Suprapubic skin (tissue), 3 donors: Measurements from ENCODE around the gene NR2F6.

ENCODE experiments used
- POLR2A ChIP-seq, 2 donors: fragments of 450-650 bp; IDR thresholded peaks; one replicate each; pipeline ENCODE4 v1.6.1; 2017; ENCODE audit warnings: antibody characterized with exemption in 2 of 2, mild to moderate bottlenecking in 2 of 2, moderate library complexity in 2 of 2
- TF ChIP-seq, protein P1 (sequence below), 2 donors: fragments of 200-600 bp in 1 of 2; fragments of 450-650 bp in 1 of 2; sonication (generic) in 1 of 2; IDR thresholded peaks; one replicate each; pipeline ENCODE4 v1.5.1; 2016 to 2019; ENCODE audit warnings: antibody characterized with exemption in 2 of 2, mild to moderate bottlenecking in 1 of 2, moderate library complexity in 1 of 2

DNA sequence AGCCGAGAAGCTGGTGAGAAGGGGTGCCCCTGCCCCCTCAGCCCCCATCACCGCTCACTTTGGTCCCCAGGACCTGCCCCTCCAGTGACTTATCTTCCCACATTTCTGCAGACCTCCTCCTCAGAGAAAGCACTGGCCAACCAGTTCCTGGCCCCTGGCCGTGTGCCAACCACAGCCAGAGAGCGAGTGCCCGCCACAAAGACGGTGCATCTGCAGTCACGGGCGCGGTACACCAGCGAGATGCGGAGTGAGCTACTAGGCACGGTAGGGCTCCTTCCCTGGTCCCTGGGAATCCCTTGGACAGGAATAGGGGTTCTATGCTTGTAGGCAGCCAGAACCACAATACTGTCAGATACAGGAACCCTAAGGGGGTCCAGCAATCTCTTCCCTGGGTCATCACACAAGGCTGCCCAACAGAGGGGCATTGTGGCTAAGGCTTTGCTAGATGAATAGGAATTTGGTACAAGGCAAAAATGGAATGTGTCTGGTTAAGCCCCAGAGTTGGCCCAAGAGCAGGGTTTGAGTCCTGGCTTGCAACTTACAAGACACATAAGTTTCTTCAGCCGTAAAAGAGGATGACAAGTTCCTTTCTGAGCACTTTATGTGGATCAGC is 29.6 kb downstream of the NR2F6 start:
- TF ChIP-seq POLR2A (IDR thresholded peaks at IDR 0.05): no peak
- TF ChIP-seq, protein P1, sequence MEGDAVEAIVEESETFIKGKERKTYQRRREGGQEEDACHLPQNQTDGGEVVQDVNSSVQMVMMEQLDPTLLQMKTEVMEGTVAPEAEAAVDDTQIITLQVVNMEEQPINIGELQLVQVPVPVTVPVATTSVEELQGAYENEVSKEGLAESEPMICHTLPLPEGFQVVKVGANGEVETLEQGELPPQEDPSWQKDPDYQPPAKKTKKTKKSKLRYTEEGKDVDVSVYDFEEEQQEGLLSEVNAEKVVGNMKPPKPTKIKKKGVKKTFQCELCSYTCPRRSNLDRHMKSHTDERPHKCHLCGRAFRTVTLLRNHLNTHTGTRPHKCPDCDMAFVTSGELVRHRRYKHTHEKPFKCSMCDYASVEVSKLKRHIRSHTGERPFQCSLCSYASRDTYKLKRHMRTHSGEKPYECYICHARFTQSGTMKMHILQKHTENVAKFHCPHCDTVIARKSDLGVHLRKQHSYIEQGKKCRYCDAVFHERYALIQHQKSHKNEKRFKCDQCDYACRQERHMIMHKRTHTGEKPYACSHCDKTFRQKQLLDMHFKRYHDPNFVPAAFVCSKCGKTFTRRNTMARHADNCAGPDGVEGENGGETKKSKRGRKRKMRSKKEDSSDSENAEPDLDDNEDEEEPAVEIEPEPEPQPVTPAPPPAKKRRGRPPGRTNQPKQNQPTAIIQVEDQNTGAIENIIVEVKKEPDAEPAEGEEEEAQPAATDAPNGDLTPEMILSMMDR (IDR thresholded peaks at IDR 0.05): no peak
